PC-9 (cell line): Measurements from ENCODE around the gene SLC10A7. TPM values are rescaled to one million over a fixed set of nuclear protein-coding genes. Genes with fewer than 3 reads are reported as not detected.

Source experiments
- BruUV-seq: library from RNA; stranded (reverse); fragments of 400-500 nt; replicated peaks from 2 replicates; lab custom pipeline; 2021; lab: Mats Ljungman, UMichigan
- CTCF ChIA-PET: fragments of 300-600 bp; sonication (Branson Sonifier 250); formaldehyde crosslinking; loops from one replicate; lab custom pipeline; 2022; ENCODE audit warnings: antibody characterized with exemption; lab: Charles Lee
- POLR2A ChIA-PET: fragments of 300-600 bp; sonication (Branson Sonifier 250); formaldehyde crosslinking; loops from one replicate; lab custom pipeline; 2022; ENCODE audit warnings: antibody characterized with exemption; ENCODE audit not compliant: unreplicated experiment; lab: Charles Lee
- DNase-seq, 2 experiments: peaks; one replicate each; pipeline versions ENCODE4 v3.0.0 to v3.0.0-alpha.2; 2015 to 2022; ENCODE audit warnings: mixed read lengths in 1 of 2
- H2AFZ ChIP-seq: fragments of 200-600 bp; sonication (generic); 2 replicates; pipeline ENCODE4 v1.8.1; 2017; ENCODE audit warnings: antibody characterized with exemption
- H3F3A ChIP-seq: fragments of 200-600 bp; sonication (generic); 2 replicates; pipeline ENCODE4 v1.8.1; 2017; ENCODE audit warnings: antibody characterized with exemption, mild to moderate bottlenecking, low read depth; ENCODE audit not compliant: insufficient read depth
- H3K27ac ChIP-seq: fragments of 200-600 bp; sonication (generic); 2 replicates; pipeline ENCODE4 v1.6.1; 2016; ENCODE audit warnings: mixed run types
- H3K27me3 ChIP-seq: fragments of 200-600 bp; sonication (generic); 2 replicates; pipeline ENCODE4 v1.6.1; 2016; ENCODE audit warnings: low read depth, mixed run types; ENCODE audit not compliant: insufficient read depth
- H3K36me3 ChIP-seq: fragments of 200-600 bp; sonication (generic); 2 replicates; pipeline ENCODE4 v1.6.1; 2016; ENCODE audit warnings: low read depth, mixed run types
- H3K4me1 ChIP-seq: fragments of 200-600 bp; sonication (generic); replicated peaks from 2 replicates; pipeline ENCODE4 v1.6.1; 2016; ENCODE audit warnings: mixed run types; ENCODE audit not compliant: insufficient read depth
- H3K4me2 ChIP-seq: fragments of 200-600 bp; sonication (generic); 2 replicates; pipeline ENCODE4 v1.6.1; 2017; ENCODE audit warnings: mixed run types
- H3K4me3 ChIP-seq: fragments of 200-600 bp; sonication (generic); 2 replicates; pipeline ENCODE4 v1.6.1; 2016; ENCODE audit warnings: mixed run types
- H3K79me2 ChIP-seq: fragments of 200-600 bp; sonication (generic); 2 replicates; pipeline ENCODE4 v1.6.1; 2017; ENCODE audit warnings: low read depth, mixed run types
- H3K9me2 ChIP-seq: fragments of 200-600 bp; sonication (generic); 2 replicates; pipeline ENCODE4 v1.8.1; 2017; ENCODE audit warnings: mild to moderate bottlenecking; ENCODE audit not compliant: insufficient read depth
- H3K9me3 ChIP-seq: fragments of 200-600 bp; sonication (generic); 2 replicates; pipeline ENCODE4 v1.8.1; 2016; ENCODE audit warnings: low read depth; ENCODE audit not compliant: insufficient read depth
- H4K20me1 ChIP-seq: fragments of 200-600 bp; sonication (generic); 2 replicates; pipeline ENCODE4 v1.8.1; 2017; ENCODE audit not compliant: insufficient read depth
- EZH2 ChIP-seq: fragments of 200-600 bp; sonication (generic); IDR thresholded peaks from 2 replicates; pipeline ENCODE4 v1.8.0; 2017; ENCODE audit warnings: antibody characterized with exemption, low read depth
- intact Hi-C: fragments of 100-400 bp; cut with micrococcal nuclease; formaldehyde crosslinking; loops from one replicate; pipeline ENCODE4 v1.10.0; 2022; ENCODE audit not compliant: unreplicated experiment
- total RNA-seq: library from RNA; stranded (reverse); gene quantifications from 2 replicates; pipeline ENCODE4 v1.2.3, GENCODE V29; 2021
- TF ChIP-seq, protein P1 (sequence below): fragments of 200-600 bp; sonication (generic); conservative IDR thresholded peaks from 2 replicates; pipeline ENCODE4 v1.6.1; 2017; ENCODE audit warnings: mixed run types, antibody characterized with exemption, mild to moderate bottlenecking, moderate library complexity

SLC10A7 gene
- total RNA-seq, 1 experiment from 2014 or later: 11.4 TPM

DNA sequence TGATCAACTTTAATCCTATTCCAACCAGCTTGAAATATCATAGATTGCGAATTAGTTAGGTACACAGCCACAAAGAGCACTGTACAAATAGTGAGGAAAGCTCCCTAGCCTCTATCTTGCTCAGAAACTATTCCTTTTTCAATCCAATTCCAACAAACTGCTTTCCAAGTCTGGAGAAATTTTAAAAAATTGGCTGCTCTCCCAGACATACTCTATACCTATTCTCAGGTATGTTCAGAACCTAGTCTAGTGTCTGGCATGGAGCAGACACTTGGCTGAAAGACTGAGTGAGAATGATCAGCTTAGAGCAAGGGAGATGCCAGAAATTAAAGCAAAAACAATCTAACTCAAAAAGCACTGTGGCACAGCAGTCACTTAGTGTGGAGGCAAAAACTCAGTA is 105.9 kb downstream of the SLC10A7 start:
- no peak overlapping the region for H3K4me3 ChIP-seq
- no peak for DNase-seq
- no TSS peak for BruUV-seq
- H3K27ac ChIP-seq: no peak overlapping the region
- TF ChIP-seq, protein P1, sequence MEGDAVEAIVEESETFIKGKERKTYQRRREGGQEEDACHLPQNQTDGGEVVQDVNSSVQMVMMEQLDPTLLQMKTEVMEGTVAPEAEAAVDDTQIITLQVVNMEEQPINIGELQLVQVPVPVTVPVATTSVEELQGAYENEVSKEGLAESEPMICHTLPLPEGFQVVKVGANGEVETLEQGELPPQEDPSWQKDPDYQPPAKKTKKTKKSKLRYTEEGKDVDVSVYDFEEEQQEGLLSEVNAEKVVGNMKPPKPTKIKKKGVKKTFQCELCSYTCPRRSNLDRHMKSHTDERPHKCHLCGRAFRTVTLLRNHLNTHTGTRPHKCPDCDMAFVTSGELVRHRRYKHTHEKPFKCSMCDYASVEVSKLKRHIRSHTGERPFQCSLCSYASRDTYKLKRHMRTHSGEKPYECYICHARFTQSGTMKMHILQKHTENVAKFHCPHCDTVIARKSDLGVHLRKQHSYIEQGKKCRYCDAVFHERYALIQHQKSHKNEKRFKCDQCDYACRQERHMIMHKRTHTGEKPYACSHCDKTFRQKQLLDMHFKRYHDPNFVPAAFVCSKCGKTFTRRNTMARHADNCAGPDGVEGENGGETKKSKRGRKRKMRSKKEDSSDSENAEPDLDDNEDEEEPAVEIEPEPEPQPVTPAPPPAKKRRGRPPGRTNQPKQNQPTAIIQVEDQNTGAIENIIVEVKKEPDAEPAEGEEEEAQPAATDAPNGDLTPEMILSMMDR: no peak
- no peak for TF ChIP-seq EZH2
- no peaks in the 10 kb centered on the region for H3K36me3 ChIP-seq
- ChIA-PET POLR2A (no interaction called here), CTCF (no interaction called here)
- H3F3A ChIP-seq: no peaks in the 10 kb centered on the region
- intact Hi-C loops: no loop called here
- H2AFZ ChIP-seq: no peak overlapping the region
- no peaks in the 10 kb centered on the region for H3K4me1 ChIP-seq
- H4K20me1 ChIP-seq: no peaks in the 10 kb centered on the region
- no peaks in the 10 kb centered on the region for H3K27me3 ChIP-seq
- H3K4me2 ChIP-seq: no peak overlapping the region
- H3K9me2 ChIP-seq: no peaks in the 10 kb centered on the region; the same call in 1 of the 2 replicates
- H3K79me2 ChIP-seq: no peaks in the 10 kb centered on the region
- no peaks in the 10 kb centered on the region for H3K9me3 ChIP-seq

DNA sequence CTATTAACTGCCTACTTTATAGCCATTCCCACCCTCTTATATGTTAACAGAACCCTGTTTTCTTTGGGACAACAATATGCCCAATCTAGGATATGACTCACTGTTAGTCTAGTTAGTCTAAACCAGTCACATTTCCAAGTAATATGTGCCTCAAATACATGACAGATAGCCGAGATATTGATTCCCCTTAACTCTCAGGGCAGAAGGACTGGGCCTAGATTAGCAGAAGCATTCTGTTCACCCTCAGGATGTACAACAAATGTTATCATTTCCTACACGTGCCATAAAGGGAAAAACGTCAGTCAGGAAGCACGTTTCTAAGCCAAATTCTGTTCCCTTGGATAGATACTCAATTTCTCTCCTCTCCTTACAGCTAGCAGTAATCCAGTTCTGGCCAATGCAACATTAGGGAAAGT is 114.1 kb downstream of the SLC10A7 start:
- H3K27ac ChIP-seq: no peak overlapping the region
- H3K27me3 ChIP-seq: no peaks in the 10 kb centered on the region
- no peak for TF ChIP-seq EZH2
- TF ChIP-seq, protein P1: no peak
- POLR2A ChIA-PET: no interaction called here
- H4K20me1 ChIP-seq: no peaks in the 10 kb centered on the region
- intact Hi-C loops: no loop called here
- H3K9me2 ChIP-seq: no peaks in the 10 kb centered on the region
- no peak overlapping the region for H3K4me3 ChIP-seq
- no peak for DNase-seq
- H3K36me3 ChIP-seq: no peaks in the 10 kb centered on the region
- no peaks in the 10 kb centered on the region for H3K79me2 ChIP-seq
- no peak overlapping the region for H2AFZ ChIP-seq
- H3K4me2 ChIP-seq: no peak overlapping the region
- no TSS peak for BruUV-seq
- H3K9me3 ChIP-seq: no peaks in the 10 kb centered on the region
- no peaks in the 10 kb centered on the region for H3K4me1 ChIP-seq
- CTCF ChIA-PET: no interaction called here
- H3F3A ChIP-seq: no peaks in the 10 kb centered on the region

DNA sequence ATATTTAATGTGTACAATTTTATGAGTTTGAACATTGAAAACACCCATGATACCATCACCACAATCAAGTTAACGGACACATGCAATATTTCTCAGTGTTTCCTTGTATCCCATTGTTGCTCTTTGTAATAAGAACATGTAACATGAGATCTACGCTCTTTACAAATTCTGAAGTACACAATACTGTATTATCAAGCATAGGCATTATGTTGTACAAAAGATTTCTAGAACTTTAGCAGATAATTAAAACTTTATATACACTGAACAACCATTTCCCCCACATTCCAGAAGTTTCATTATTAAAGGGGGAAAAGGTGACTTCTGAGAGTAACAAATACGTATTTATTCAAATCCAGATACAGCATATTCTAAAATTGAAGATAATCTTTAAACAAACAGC is 114.5 kb downstream of the SLC10A7 start:
- Histone ChIP-seq H3K27ac (no peak overlapping the region), H3K4me1 (no peaks in the 10 kb centered on the region), H3F3A (no peaks in the 10 kb centered on the region), H3K9me3 (no peaks in the 10 kb centered on the region), H3K79me2 (no peaks in the 10 kb centered on the region), H3K27me3 (no peaks in the 10 kb centered on the region), H3K4me2 (no peak overlapping the region), H3K9me2 (no peaks in the 10 kb centered on the region), H4K20me1 (no peaks in the 10 kb centered on the region), H3K36me3 (no peaks in the 10 kb centered on the region), H2AFZ (no peak overlapping the region), H3K4me3 (no peak overlapping the region)
- ChIA-PET CTCF (no interaction called here), POLR2A (no interaction called here)
- intact Hi-C loops: no loop called here
- no peak for TF ChIP-seq EZH2
- TF ChIP-seq, protein P1: no peak
- no TSS peak for BruUV-seq
- no peak for DNase-seq
